Tibial artery (tissue), 4 donors: Measurements from ENCODE around the gene AP3S2.

ENCODE experiments used
- DNase-seq, 2 donors: peaks; one replicate each; pipeline ENCODE4 v3.0.0-alpha.2; 2019
- H3K27ac ChIP-seq, 2 donors: fragments of 200-600 bp; sonication (generic) in 1 of 2; 1 replicate in 1 of 2; 2 replicates in 1 of 2; pipeline ENCODE4 v1.5.1; 2018 to 2019; ENCODE audit warnings: mild to moderate bottlenecking in 1 of 2
- H3K27me3 ChIP-seq, 2 donors: fragments of 200-600 bp; sonication (generic) in 1 of 2; one replicate each; pipeline versions ENCODE4 v1.5.1 to v1.6.0; 2016 to 2019
- H3K36me3 ChIP-seq, 3 donors: fragments of 200-600 bp; sonication (generic) in 2 of 3; one replicate each; pipeline ENCODE4 v1.5.1; 2016 to 2019; ENCODE audit warnings: mild to moderate bottlenecking in 2 of 3
- H3K4me1 ChIP-seq, 4 donors: fragments of 200-600 bp; sonication (generic) in 2 of 4; 1 replicate in 3 of 4; 2 replicates in 1 of 4; pipeline ENCODE4 v1.5.1; 2016 to 2019
- H3K4me3 ChIP-seq, 2 donors: fragments of 200-600 bp; sonication (generic) in 1 of 2; 1 replicate in 1 of 2; 2 replicates in 1 of 2; pipeline ENCODE4 v1.5.1; 2018 to 2019; ENCODE audit warnings: mild to moderate bottlenecking in 2 of 2
- H3K9me3 ChIP-seq, 3 donors: fragments of 200-600 bp; sonication (generic) in 1 of 3; one replicate each; pipeline ENCODE4 v1.5.1; 2016 to 2019
- CTCF ChIP-seq, 2 experiments: fragments of 200-600 bp in 1 of 2; fragments of 450-650 bp in 1 of 2; IDR thresholded peaks; one replicate each; pipeline ENCODE4 v1.5.1; 2017 to 2019; ENCODE audit warnings: antibody characterized with exemption in 2 of 2, mild to moderate bottlenecking in 1 of 2, moderate library complexity in 1 of 2
- intact Hi-C: fragments of 100-400 bp; cut with DNase I; formaldehyde crosslinking; loops from one replicate; pipeline ENCODE4 v1.15.0; 2023; ENCODE audit warnings: low total_unique reads

AP3S2 gene

GRCh38 chr15:89830639-89831038, 63.2 kb downstream of the AP3S2 start:
- Histone ChIP-seq H3K4me1 (peaks cover 0 to 33% (median 19%) of the 10 kb centered on the region in 4 donors), H3K27ac (no peak overlapping the region), H3K36me3 (peaks cover 25 to 36% (median 28%) of the 10 kb centered on the region in 3 donors), H3K4me3 (no peak overlapping the region), H3K27me3 (no peaks in the 10 kb centered on the region), H3K9me3 (no peaks in the 10 kb centered on the region)
- no peak for DNase-seq
- intact Hi-C loops = no loop called here
- no peak for TF ChIP-seq CTCF (IDR thresholded peaks at IDR 0.05)

GRCh38 chr15:89829616-89830440, 64.0 kb downstream of the AP3S2 start:
- no peak overlapping the region for H3K4me3 ChIP-seq
- peaks cover 0 to 29% (median 19%) of the 10 kb centered on the region in 4 donors for H3K4me1 ChIP-seq
- H3K36me3 ChIP-seq = peaks cover 20 to 29% (median 20%) of the 10 kb centered on the region in 3 donors
- TF ChIP-seq CTCF (IDR thresholded peaks at IDR 0.05) = no peak
- peak overlapping the region in 1 of 2 donors; percentile 16 for H3K27ac ChIP-seq
- no peaks in the 10 kb centered on the region for H3K9me3 ChIP-seq
- no peak for DNase-seq
- intact Hi-C loops = no loop called here
- no peaks in the 10 kb centered on the region for H3K27me3 ChIP-seq

- no peaks in the 10 kb centered on the region for H3K27me3 ChIP-seq
- no peak for TF ChIP-seq CTCF (IDR thresholded peaks at IDR 0.05)
- no peak overlapping the region for H3K4me3 ChIP-seq
- peaks cover 0 to 23% (median 19%) of the 10 kb centered on the region in 4 donors for H3K4me1 ChIP-seq
- intact Hi-C loops = no loop called here
- DNase-seq = no peak
- H3K9me3 ChIP-seq = no peaks in the 10 kb centered on the region
- H3K27ac ChIP-seq = peak overlapping the region; percentile 48 to 64
- H3K36me3 ChIP-seq = peaks cover 13 to 22% (median 14%) of the 10 kb centered on the region in 3 donors
Observed at GRCh38 chr15:89829161-89829560, 64.6 kb downstream of the AP3S2 start.

DNA sequence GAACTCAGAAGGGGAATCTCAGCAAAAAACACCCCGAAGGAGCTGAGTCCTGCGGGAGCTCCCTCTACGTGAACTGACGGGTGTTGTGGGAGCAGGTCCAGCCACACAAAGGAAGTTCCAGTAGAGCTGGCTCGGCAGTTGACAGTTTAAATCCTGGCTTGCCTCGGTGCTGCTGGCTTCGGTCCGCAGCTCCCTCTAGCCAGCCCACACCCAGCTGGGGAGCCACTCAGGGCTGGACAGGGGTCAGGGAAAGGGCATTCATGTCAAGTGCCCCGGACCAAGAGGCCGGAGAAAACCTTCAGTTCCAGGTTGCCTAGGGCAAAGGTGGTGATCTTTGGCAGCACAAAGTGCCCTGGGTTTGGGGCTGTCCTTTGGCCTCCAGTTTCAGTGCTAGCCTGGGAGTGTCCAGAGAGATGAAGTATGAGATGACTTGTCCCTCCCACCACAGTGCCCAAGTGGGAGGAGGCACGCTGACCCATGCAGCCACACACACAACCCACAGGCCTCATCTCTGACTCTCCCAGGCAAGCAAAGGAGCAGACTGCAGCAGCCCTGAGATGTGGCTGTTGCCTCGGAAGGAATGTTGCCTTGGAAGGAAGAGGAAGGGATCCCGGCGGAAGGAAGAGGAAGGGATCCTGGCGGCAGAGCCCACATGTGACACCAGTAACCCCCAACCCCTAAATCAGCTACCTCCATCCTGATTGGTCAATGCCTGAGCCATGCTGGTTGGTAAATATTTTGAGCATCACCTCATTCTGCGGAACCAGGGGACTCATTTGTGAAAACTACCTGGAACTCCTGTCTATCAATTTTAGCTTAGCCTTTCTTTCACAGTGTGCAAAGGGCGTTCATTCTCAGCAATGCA, 65.3 kb downstream of the AP3S2 start:
- Histone ChIP-seq H3K9me3 (no peaks in the 10 kb centered on the region), H3K27me3 (no peaks in the 10 kb centered on the region), H3K27ac (peak overlapping the region; percentile 48 to 64), H3K36me3 (peaks cover 7 to 16% (median 7%) of the 10 kb centered on the region in 3 donors), H3K4me1 (peaks cover 0 to 25% (median 19%) of the 10 kb centered on the region in 4 donors), H3K4me3 (no peak overlapping the region)
- DNase-seq = peak in 1 of 2 donors; percentile 59
- TF ChIP-seq CTCF (IDR thresholded peaks at IDR 0.05) = no peak
- intact Hi-C loops = no loop called here

GRCh38 chr15:89827829-89828228, 66.0 kb downstream of the AP3S2 start:
- no peaks in the 10 kb centered on the region for H3K9me3 ChIP-seq
- no peak for DNase-seq
- peak overlapping the region; percentile 48 to 64 for H3K27ac ChIP-seq
- intact Hi-C loops = no loop called here
- no peak for TF ChIP-seq CTCF (IDR thresholded peaks at IDR 0.05)
- peaks cover 0 to 29% (median 19%) of the 10 kb centered on the region in 4 donors for H3K4me1 ChIP-seq
- no peak overlapping the region for H3K4me3 ChIP-seq
- H3K27me3 ChIP-seq = no peaks in the 10 kb centered on the region
- peaks cover 0 to 9% (median under 1%) of the 10 kb centered on the region in 3 donors for H3K36me3 ChIP-seq
